Measurements from ENCODE around the gene MGST2. TPM values are rescaled to one million over a fixed set of nuclear protein-coding genes. Genes with fewer than 3 reads are reported as not detected.

MGST2 gene
- total RNA-seq, 3 donors from 2014 or later, result 1.5 to 2.2 (median 1.8) TPM

GRCh38 chr4:139656614-139657486 is 8.8 kb upstream of the MGST2 start:
- no peaks in the 10 kb centered on the region for H3K9me3 Mint-ChIP-seq
- ATAC-seq (peak; percentile 39 to 44), DNase-seq (peak; percentile 35)
- peaks cover 23% of the 10 kb centered on the region for H3K4me1 Mint-ChIP-seq (ENCODE audit: low read depth)
- H3K4me3 Mint-ChIP-seq, result peak overlapping the region; percentile 44
- H3K36me3 Mint-ChIP-seq (ENCODE audit: insufficient read depth), result no peaks in the 10 kb centered on the region
- peaks cover 9% of the 10 kb centered on the region for H3K27me3 Mint-ChIP-seq (ENCODE audit: low read depth)

- Mint-ChIP-seq H3K9me3 (no peaks in the 10 kb centered on the region), H3K4me1 (ENCODE audit: low read depth) (peaks cover 23% of the 10 kb centered on the region), H3K4me3 (peak overlapping the region; percentile 43), H3K27me3 (ENCODE audit: low read depth) (peaks cover 6% of the 10 kb centered on the region), H3K36me3 (ENCODE audit: insufficient read depth) (no peaks in the 10 kb centered on the region)
- peak; percentile 7 to 11 for ATAC-seq
- no peak for DNase-seq
These were observed 7.4 kb upstream of the MGST2 start for GRCh38 chr4:139658185-139658584.

GRCh38 chr4:139658586-139659382 is 6.8 kb upstream of the MGST2 start:
- no peak for DNase-seq
- no peaks in the 10 kb centered on the region for H3K9me3 Mint-ChIP-seq

GRCh38 chr4:139659735-139660424 is 5.7 kb upstream of the MGST2 start:
- ATAC-seq (no peak), DNase-seq (no peak)
- Mint-ChIP-seq H3K4me1 (ENCODE audit: low read depth) (peaks cover 23% of the 10 kb centered on the region), H3K36me3 (ENCODE audit: insufficient read depth) (no peaks in the 10 kb centered on the region), H3K4me3 (no peak overlapping the region), H3K27me3 (ENCODE audit: low read depth) (no peaks in the 10 kb centered on the region), H3K9me3 (no peaks in the 10 kb centered on the region)

More at GRCh38 chr4:139658586-139659382, 6.8 kb upstream of the MGST2 start:
- Mint-ChIP-seq H3K36me3 (ENCODE audit: insufficient read depth) (no peaks in the 10 kb centered on the region), H3K4me1 (ENCODE audit: low read depth) (peaks cover 23% of the 10 kb centered on the region), H3K27me3 (ENCODE audit: low read depth) (peaks cover 2% of the 10 kb centered on the region), H3K4me3 (peak overlapping the region; percentile 9)
- no peak for ATAC-seq

GRCh38 chr4:139660568-139661043 is 5.0 kb upstream of the MGST2 start:
- ATAC-seq (no peak), DNase-seq (no peak)
- Mint-ChIP-seq H3K27me3 (ENCODE audit: low read depth) (no peaks in the 10 kb centered on the region), H3K4me3 (no peak overlapping the region), H3K36me3 (ENCODE audit: insufficient read depth) (no peaks in the 10 kb centered on the region), H3K4me1 (ENCODE audit: low read depth) (peaks cover 27% of the 10 kb centered on the region), H3K9me3 (no peaks in the 10 kb centered on the region)

- Mint-ChIP-seq H3K4me3 (no peak overlapping the region), H3K27me3 (ENCODE audit: low read depth) (no peaks in the 10 kb centered on the region), H3K4me1 (ENCODE audit: low read depth) (peaks cover 11% of the 10 kb centered on the region), H3K36me3 (ENCODE audit: insufficient read depth) (no peaks in the 10 kb centered on the region), H3K9me3 (no peaks in the 10 kb centered on the region)
- no peak for DNase-seq
- ATAC-seq, result no peak
These were observed 2.0 kb upstream of the MGST2 start for GRCh38 chr4:139663561-139664138.

GRCh38 chr4:139664442-139664841 is 1.2 kb upstream of the MGST2 start:
- H3K4me1 Mint-ChIP-seq (ENCODE audit: low read depth), result peaks cover 11% of the 10 kb centered on the region
- no peak for ATAC-seq
- no peak overlapping the region for H3K4me3 Mint-ChIP-seq
- H3K27me3 Mint-ChIP-seq (ENCODE audit: low read depth), result no peaks in the 10 kb centered on the region
- no peaks in the 10 kb centered on the region for H3K36me3 Mint-ChIP-seq (ENCODE audit: insufficient read depth)
- DNase-seq, result no peak
- H3K9me3 Mint-ChIP-seq, result no peaks in the 10 kb centered on the region

- H3K27me3 Mint-ChIP-seq (ENCODE audit: low read depth), result no peaks in the 10 kb centered on the region
- ATAC-seq (no peak), DNase-seq (no peak)
- peaks cover 11% of the 10 kb centered on the region for H3K4me1 Mint-ChIP-seq (ENCODE audit: low read depth)
- peak overlapping the region; percentile 79 for H3K4me3 Mint-ChIP-seq
- H3K36me3 Mint-ChIP-seq (ENCODE audit: insufficient read depth), result no peaks in the 10 kb centered on the region
- no peaks in the 10 kb centered on the region for H3K9me3 Mint-ChIP-seq
These were observed 435 bp upstream of the MGST2 start for GRCh38 chr4:139665079-139665689.

GRCh38 chr4:139666735-139667281 is 1.2 kb downstream of the MGST2 start:
- Mint-ChIP-seq H3K4me1 (ENCODE audit: low read depth) (peaks cover 9% of the 10 kb centered on the region), H3K27me3 (ENCODE audit: low read depth) (peaks cover 3% of the 10 kb centered on the region), H3K36me3 (ENCODE audit: insufficient read depth) (no peaks in the 10 kb centered on the region), H3K9me3 (no peaks in the 10 kb centered on the region), H3K4me3 (peak overlapping the region; percentile 79)
- DNase-seq, result no peak
- no peak for ATAC-seq

- Mint-ChIP-seq H3K4me1 (ENCODE audit: low read depth) (peaks cover 9% of the 10 kb centered on the region), H3K27me3 (ENCODE audit: low read depth) (peaks cover 3% of the 10 kb centered on the region), H3K4me3 (no peak overlapping the region), H3K36me3 (ENCODE audit: insufficient read depth) (no peaks in the 10 kb centered on the region), H3K9me3 (no peaks in the 10 kb centered on the region)
- no peak for DNase-seq
- ATAC-seq, result no peak
These were observed 2.4 kb downstream of the MGST2 start for GRCh38 chr4:139668036-139668435.

GRCh38 chr4:139668658-139669201 is 3.1 kb downstream of the MGST2 start:
- no peaks in the 10 kb centered on the region for H3K36me3 Mint-ChIP-seq (ENCODE audit: insufficient read depth)
- no peak overlapping the region for H3K4me3 Mint-ChIP-seq
- no peaks in the 10 kb centered on the region for H3K9me3 Mint-ChIP-seq
- ATAC-seq (no peak), DNase-seq (no peak)
- peaks cover 3% of the 10 kb centered on the region for H3K27me3 Mint-ChIP-seq (ENCODE audit: low read depth)
- peaks cover 9% of the 10 kb centered on the region for H3K4me1 Mint-ChIP-seq (ENCODE audit: low read depth)

- no peaks in the 10 kb centered on the region for H3K9me3 Mint-ChIP-seq
- H3K4me3 Mint-ChIP-seq, result no peak overlapping the region
- H3K36me3 Mint-ChIP-seq (ENCODE audit: insufficient read depth), result no peaks in the 10 kb centered on the region
- DNase-seq (no peak), ATAC-seq (no peak)
- peaks cover 9% of the 10 kb centered on the region for H3K4me1 Mint-ChIP-seq (ENCODE audit: low read depth)
- peaks cover 3% of the 10 kb centered on the region for H3K27me3 Mint-ChIP-seq (ENCODE audit: low read depth)
These were observed 3.7 kb downstream of the MGST2 start for GRCh38 chr4:139669335-139669734.

GRCh38 chr4:139669890-139670289 is 4.3 kb downstream of the MGST2 start:
- Mint-ChIP-seq H3K27me3 (ENCODE audit: low read depth) (peaks cover 3% of the 10 kb centered on the region), H3K4me1 (ENCODE audit: low read depth) (peaks cover 9% of the 10 kb centered on the region), H3K4me3 (no peak overlapping the region), H3K36me3 (ENCODE audit: insufficient read depth) (no peaks in the 10 kb centered on the region), H3K9me3 (no peaks in the 10 kb centered on the region)
- DNase-seq (no peak), ATAC-seq (no peak)

Data from activated T-cell treated with anti-CD3 and anti-CD28 coated beads, Interleukin-2, amount 50 U/mL, for 4 hours (primary cell).